NCI-H1092 treated with DMSO at 0.1 percent for 48 hours (cell line): ENCODE results near the gene ABL2.
"Not testable (repeated sequence)": the region's sequence is repeated elsewhere in the genome, so short reads cannot be mapped to it uniquely, and the experiment has no call there.

Experiments
- DNase-seq: peaks from one replicate; lab custom pipeline; 2025; lab: John Stamatoyannopoulos, UW

The ABL2 gene

DNA sequence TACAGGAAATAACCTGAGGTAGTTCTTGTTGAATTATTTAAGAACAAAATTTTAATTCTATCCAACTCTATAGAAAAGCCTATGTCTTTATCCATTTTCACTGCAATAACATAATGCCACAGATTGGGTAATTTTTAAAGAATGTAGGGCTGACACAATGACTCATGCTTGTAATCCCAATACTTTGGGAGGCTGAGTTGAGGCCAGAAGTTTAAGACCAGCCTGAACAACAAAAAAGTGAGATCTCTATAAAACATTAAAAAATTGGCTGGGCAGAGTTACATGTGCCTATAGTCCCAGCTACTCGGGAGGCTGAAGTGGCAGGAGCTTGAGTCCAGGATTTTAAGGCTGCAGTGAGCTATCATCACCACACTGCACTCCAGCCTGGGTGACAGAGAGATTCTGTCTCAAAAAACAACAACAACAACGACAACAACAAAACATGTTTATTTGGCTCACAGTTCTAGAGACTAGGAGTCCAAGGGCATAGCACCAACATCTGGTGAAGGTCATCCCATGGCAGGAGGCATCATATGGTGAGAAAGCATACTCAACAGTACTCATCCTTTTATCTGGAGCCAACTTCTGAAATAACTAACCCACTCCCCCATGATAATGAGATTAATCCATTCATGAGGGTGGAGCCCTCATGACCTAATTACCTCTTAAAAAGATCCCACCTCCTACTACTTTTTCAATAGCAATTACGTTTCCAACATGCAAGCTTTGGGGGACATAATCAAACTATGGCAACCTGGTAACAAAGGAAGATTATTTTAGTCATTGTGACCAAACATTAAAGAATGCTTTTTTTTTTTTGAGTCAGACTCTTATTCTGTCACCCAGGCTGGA is 59.6 kb downstream of the ABL2 start:
- DNase-seq = no peak

DNA sequence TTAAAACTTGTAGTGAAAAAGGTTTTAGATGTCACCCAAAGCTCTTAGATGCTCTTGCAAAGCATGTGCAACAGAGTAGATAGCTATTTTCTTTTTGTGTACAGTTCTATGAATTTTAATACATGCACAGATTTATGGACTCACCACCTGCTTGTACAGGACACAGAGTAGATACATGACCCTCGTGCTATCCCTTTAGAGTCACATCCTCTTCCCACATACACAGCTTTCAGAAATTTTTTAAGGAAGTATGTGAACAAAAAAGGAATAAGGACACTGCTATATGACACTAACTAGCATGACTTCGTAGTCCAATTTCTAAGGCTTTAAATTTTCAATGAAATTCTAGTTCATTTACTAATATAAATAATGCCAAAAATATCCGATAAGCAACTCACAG is 60.9 kb downstream of the ABL2 start:
- DNase-seq = no peak

GRCh38 chr1:179167955-179168354 is 61.5 kb downstream of the ABL2 start:
- no peak for DNase-seq

DNA sequence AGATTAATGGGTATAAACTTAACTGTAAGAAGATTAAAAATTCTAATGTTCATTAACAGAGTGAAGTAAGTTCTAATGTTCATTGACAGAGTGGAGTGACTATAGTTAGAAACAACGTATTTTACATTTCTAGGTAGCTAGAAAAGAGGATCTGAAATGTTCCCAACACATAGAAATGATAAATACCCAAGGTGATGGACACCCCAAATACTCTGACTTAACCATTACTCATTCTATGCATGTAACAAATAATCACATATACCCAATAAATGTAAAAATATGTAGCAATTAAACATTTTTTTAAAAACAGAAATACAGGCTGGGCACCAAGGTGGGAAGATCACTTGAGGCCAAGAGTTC is 62.1 kb downstream of the ABL2 start:
- DNase-seq = no peak

- no peak for DNase-seq
Observed at GRCh38 chr1:179166663-179167417, 62.6 kb downstream of the ABL2 start.

DNA sequence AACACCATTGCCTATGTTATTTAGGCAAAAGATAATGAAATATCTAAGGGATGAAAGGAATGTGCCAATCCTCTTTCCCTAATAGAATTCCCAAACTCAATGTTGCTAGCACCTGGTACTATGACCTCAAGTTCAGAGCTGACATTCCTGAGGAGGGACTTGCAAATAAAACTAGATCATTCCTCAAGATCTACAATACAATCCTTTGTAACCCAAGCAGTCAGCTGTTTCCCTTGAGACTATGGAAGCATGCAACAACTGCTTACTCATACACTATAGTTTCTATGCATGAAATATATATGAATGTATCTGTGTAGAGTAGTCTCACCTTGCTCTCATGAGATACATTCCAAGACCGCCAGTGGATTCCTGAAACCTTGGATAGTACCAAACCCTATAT is 65.0 kb downstream of the ABL2 start:
- no peak for DNase-seq

DNA sequence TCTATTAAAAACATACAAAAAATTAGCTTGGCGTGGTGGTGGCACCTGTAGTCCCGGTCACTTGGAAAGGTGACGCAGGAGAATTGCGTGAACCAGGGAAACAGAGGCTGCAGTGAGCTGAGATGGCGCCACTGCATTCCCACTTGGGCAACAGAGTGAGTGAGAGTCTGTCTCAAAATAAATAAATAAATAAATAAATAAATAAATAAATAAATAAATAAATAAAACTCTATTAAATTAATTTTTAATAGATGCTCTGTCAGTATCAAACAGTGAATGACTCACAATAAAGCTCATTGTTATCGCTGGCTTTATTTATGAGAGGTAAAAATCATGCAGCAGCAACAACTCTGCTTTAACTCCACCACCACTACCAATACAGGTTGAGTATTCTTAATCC is 72.8 kb downstream of the ABL2 start:
- DNase-seq = no peak

- DNase-seq = no peak
Observed at GRCh38 chr1:179156026-179156425, 73.5 kb downstream of the ABL2 start.

DNA sequence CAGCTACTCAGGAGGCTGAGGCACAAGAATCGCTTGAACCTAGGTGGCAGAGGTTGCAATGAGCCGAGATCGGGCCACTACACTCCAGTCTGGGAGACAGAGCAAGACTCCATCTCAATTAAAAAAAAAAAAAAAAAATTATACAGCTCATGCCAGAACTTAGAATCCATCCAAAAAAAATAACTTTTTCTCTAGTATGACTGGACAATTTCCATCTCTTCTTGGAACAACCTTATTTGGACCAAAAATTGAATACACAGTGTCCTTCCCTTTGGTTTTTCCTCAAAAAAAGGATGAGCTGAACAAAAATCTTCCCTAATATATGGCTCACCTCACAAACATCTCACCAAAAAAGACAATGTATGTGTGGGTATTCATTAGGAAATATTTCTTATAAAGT is 73.9 kb downstream of the ABL2 start:
- no peak for DNase-seq

DNA sequence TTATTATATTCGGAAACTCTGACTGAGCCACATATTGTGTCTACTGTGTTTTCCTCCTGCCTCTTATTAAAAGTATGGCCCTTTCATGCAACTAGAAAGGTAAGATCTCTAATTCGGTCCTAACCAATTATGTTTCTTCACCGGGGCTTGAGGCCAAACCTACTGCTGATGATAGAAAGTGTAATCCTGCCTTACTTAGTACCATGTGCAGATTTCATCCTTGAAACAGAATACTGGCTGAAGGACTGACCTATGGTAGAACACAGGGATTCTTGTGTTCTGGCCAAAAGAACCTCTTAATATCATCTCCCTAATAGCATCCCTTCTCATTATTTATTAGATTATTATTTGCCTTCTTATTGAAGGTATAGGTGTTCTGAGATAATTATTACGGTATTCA is 75.0 kb downstream of the ABL2 start:
- DNase-seq = no peak

GRCh38 chr1:179153217-179153616 is 76.3 kb downstream of the ABL2 start:
- DNase-seq = no peak

- no peak for DNase-seq
Observed at GRCh38 chr1:179151908-179152682, 77.4 kb downstream of the ABL2 start.

GRCh38 chr1:179146911-179147310 is 82.6 kb downstream of the ABL2 start:
- no peak for DNase-seq

- DNase-seq = no peak
Observed at GRCh38 chr1:179146476-179146875, 83.0 kb downstream of the ABL2 start.

- no peak for DNase-seq
Observed at GRCh38 chr1:179145521-179145920, 84.0 kb downstream of the ABL2 start.

DNA sequence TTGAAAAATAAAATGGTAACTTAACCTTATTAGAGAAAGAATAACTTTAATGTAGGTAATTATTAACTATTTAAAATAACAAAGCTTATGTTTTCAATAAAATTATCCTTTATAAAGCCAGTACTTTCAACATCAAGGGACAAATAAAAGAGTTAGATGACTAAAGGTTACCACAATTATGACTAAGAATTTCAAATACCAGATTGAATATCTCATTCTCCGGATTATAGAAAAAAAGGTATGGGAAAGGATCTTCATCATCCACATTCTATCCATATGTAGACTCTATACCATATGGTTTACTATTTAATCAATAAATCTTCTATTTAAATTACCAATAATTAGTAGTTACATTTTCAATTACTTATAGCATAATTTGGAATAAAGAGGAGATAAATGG is 84.9 kb downstream of the ABL2 start:
- DNase-seq = no peak

DNA sequence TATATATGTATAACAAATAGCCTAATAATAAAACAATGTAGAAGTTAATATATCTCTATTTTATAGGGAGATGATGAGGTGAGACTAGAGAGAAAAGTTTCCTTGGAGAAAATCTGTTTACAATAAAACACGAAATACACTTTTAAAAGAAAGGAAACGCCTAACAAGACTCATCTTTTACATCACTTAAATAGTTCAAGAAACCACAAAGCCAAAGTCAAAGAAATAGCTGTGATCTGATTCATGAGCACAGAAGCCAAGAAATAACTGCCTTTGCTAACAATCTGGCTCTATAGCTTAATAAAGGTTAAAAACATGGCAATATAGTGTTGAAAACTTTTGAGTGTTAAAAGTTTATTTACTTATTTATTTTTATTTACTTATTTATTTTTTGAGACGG is 86.2 kb downstream of the ABL2 start:
- DNase-seq = no peak

- no peak for DNase-seq
Observed at GRCh38 chr1:179142889-179143299, 86.6 kb downstream of the ABL2 start.

GRCh38 chr1:179141592-179142251 is 87.8 kb downstream of the ABL2 start:
- DNase-seq = no peak

- DNase-seq = not testable (repeated sequence)
Observed at GRCh38 chr1:179138755-179139154, 90.7 kb downstream of the ABL2 start.

DNA sequence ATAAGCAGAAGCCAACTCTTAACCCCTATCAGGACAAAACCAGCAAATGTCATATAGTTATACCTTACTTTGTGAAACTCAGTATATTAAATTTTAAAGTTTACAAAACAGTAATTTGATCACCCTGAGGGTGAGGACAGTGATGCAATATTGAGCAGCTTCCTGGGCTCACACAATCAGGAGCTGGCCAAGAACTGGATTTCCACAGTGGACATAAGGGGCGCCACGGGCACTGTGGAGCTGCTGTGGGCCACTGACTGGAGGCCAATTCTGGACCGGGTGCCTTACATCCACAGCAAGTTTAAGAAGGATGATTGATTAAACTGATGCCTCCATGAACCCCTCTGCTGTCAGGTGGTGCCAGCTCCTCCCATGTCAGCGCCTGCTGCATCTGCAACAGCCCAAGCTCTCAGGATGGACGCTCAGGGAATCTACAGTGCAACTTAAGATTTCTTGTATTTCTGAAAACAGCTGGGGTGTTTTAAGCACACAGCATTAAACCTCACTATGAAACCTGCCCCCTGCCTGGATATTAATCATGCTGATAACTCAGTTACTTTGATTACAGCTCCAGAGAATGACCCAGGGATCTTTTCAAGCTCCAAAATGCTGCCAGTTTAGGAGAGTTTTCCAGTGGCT is 91.7 kb downstream of the ABL2 start:
- no peak for DNase-seq

GRCh38 chr1:179135707-179136106 is 93.8 kb downstream of the ABL2 start:
- DNase-seq = not testable (repeated sequence)
